HEK293 (cell line): ENCODE results near the gene ZNF609.
A peak's percentile ranks its signal among the peaks of the same experiment; 100 is the strongest.

Experiments used
- CTCF ChIP-seq: fragments of 450-650 bp; formaldehyde crosslinking; IDR thresholded peaks from 2 replicates; pipeline ENCODE4 v1.5.1; 2016; ENCODE audit warnings: missing biosample characterization, missing genetic modification characterization
- HOXA7 ChIP-seq: sonication (generic); formaldehyde crosslinking; IDR thresholded peaks from 2 replicates; pipeline ENCODE4 v1.8.1; 2022; ENCODE audit warnings: missing genetic modification reagents, borderline replicate concordance
- TRIM28 ChIP-seq: IDR thresholded peaks from 2 replicates; pipeline ENCODE4 v1.6.1; 2011; ENCODE audit warnings: low read length, control low read depth, borderline replicate concordance
- ZBTB21 ChIP-seq: fragments of 450-650 bp; formaldehyde crosslinking; IDR thresholded peaks from 2 replicates; pipeline ENCODE4 v1.5.1; 2017; ENCODE audit warnings: missing biosample characterization, missing genetic modification characterization
- ZBTB48 ChIP-seq: fragments of 450-650 bp; formaldehyde crosslinking; IDR thresholded peaks from 2 replicates; pipeline ENCODE4 v1.5.1; 2016; ENCODE audit warnings: missing biosample characterization, missing genetic modification characterization
- ZNF175 ChIP-seq: fragments of 450-650 bp; formaldehyde crosslinking; IDR thresholded peaks from 2 replicates; pipeline ENCODE4 v1.5.1; 2016; ENCODE audit warnings: missing biosample characterization, missing genetic modification characterization
- ZNF768 ChIP-seq: fragments of 450-650 bp; formaldehyde crosslinking; IDR thresholded peaks from 2 replicates; pipeline ENCODE4 v1.5.1; 2018; ENCODE audit warnings: missing biosample characterization, mild to moderate bottlenecking, missing genetic modification characterization
- ZNF776 ChIP-seq: fragments of 450-650 bp; formaldehyde crosslinking; IDR thresholded peaks from 2 replicates; pipeline ENCODE4 v1.5.0; 2017; ENCODE audit warnings: missing biosample characterization, missing genetic modification characterization, borderline replicate concordance

- TF ChIP-seq ZBTB21 (peak; percentile 69; the same call in 1 of the 2 replicates), ZBTB48 (peak; percentile 39; the same call in 1 of the 2 replicates), ZNF175 (tag by site-specific recombination) (no peak), CTCF (tag by site-specific recombination) (no peak), ZNF768 (no peak), TRIM28 (no peak), HOXA7 (CRISPR knock-in tag) (no peak), ZNF776 (tag by site-specific recombination) (no peak)
Measured at GRCh38 chr15:64697911-64698369, 237.6 kb downstream of the ZNF609 start.
